ENCODE measurements around the gene KCND3.

Gene KCND3

GRCh38 chr1:111989531-111990025, at the start of gene KCND3:
Gene KCND3 (minus strand): TSS chr1:111989668.
- no peak for DNase-seq (ENCODE audit: low read depth)

- DNase-seq (ENCODE audit: low read depth) = no peak
Measured at GRCh38 chr1:112034277-112034676, 44.8 kb upstream of the KCND3 start.

GRCh38 chr1:112033439-112034120, 44.1 kb upstream of the KCND3 start:
- DNase-seq (ENCODE audit: low read depth) = no peak

- no peak for DNase-seq (ENCODE audit: low read depth)
Measured at GRCh38 chr1:112030157-112030556, 40.7 kb upstream of the KCND3 start.

- DNase-seq (ENCODE audit: low read depth) = no peak
Measured at GRCh38 chr1:112027696-112028095, 38.2 kb upstream of the KCND3 start.

- no peak for DNase-seq (ENCODE audit: low read depth)
Measured at GRCh38 chr1:112026501-112026900, 37.0 kb upstream of the KCND3 start.

GRCh38 chr1:112026016-112026415, 36.5 kb upstream of the KCND3 start:
- no peak for DNase-seq (ENCODE audit: low read depth)

GRCh38 chr1:112021263-112021662, 31.8 kb upstream of the KCND3 start:
- no peak for DNase-seq (ENCODE audit: low read depth)

- DNase-seq (ENCODE audit: low read depth) = no peak
Measured at GRCh38 chr1:112017183-112017582, 27.7 kb upstream of the KCND3 start.

GRCh38 chr1:112012823-112013222, 23.4 kb upstream of the KCND3 start:
- no peak for DNase-seq (ENCODE audit: low read depth)

- DNase-seq (ENCODE audit: low read depth) = no peak
Measured at GRCh38 chr1:112011202-112011601, 21.7 kb upstream of the KCND3 start.

- DNase-seq (ENCODE audit: low read depth) = no peak
Measured at GRCh38 chr1:112007169-112007568, 17.7 kb upstream of the KCND3 start.

- DNase-seq (ENCODE audit: low read depth) = no peak
Measured at GRCh38 chr1:112006416-112007025, 17.1 kb upstream of the KCND3 start.

- DNase-seq (ENCODE audit: low read depth) = no peak
Measured at GRCh38 chr1:112004076-112004475, 14.6 kb upstream of the KCND3 start.

- no peak for DNase-seq (ENCODE audit: low read depth)
Measured at GRCh38 chr1:112002514-112002913, 13.0 kb upstream of the KCND3 start.

GRCh38 chr1:112001436-112001835, 12.0 kb upstream of the KCND3 start:
- no peak for DNase-seq (ENCODE audit: low read depth)

- no peak for DNase-seq (ENCODE audit: low read depth)
Measured at GRCh38 chr1:112000048-112000447, 10.6 kb upstream of the KCND3 start.

- DNase-seq (ENCODE audit: low read depth) = no peak
Measured at GRCh38 chr1:111998332-111998731, 8.9 kb upstream of the KCND3 start.

GRCh38 chr1:111992476-111992875, 3.0 kb upstream of the KCND3 start:
- no peak for DNase-seq (ENCODE audit: low read depth)

- DNase-seq (ENCODE audit: low read depth) = no peak
Measured at GRCh38 chr1:111990878-111991718, 1.6 kb upstream of the KCND3 start.

GRCh38 chr1:111990026-111990877, 784 bp upstream of the KCND3 start:
- no peak for DNase-seq (ENCODE audit: low read depth)
